Neural progenitor cell (in vitro differentiated cells): ENCODE measurements around the gene HS3ST5. TPM values are rescaled to one million over a fixed set of nuclear protein-coding genes. Genes with fewer than 3 reads are reported as not detected.

Source experiments
- DNase-seq: peaks from one replicate; pipeline ENCODE4 v3.0.0-alpha.2; 2016; ENCODE audit warnings: low spot score
- H2AFZ ChIP-seq: fragments of 200-600 bp; sonication (generic); replicated peaks from 2 replicates; pipeline ENCODE4 v1.6.1; 2016; ENCODE audit warnings: antibody characterized with exemption
- H3F3A ChIP-seq: fragments of 200-600 bp; sonication (generic); 2 replicates; pipeline ENCODE4 v1.6.1; 2016; ENCODE audit warnings: antibody characterized with exemption, low read depth
- H3K27ac ChIP-seq: fragments of 200-600 bp; sonication (generic); 2 replicates; pipeline ENCODE4 v1.5.1; 2016; ENCODE audit warnings: mild to moderate bottlenecking
- H3K27me3 ChIP-seq: fragments of 200-600 bp; sonication (generic); 2 replicates; pipeline ENCODE4 v1.6.1; 2016; ENCODE audit warnings: mild to moderate bottlenecking, moderate library complexity
- H3K36me3 ChIP-seq: fragments of 200-600 bp; sonication (generic); 2 replicates; pipeline ENCODE4 v1.5.1; 2016
- H3K4me1 ChIP-seq: fragments of 200-600 bp; sonication (generic); 2 replicates; pipeline ENCODE4 v1.6.1; 2016; ENCODE audit warnings: mixed run types
- H3K4me2 ChIP-seq: fragments of 200-600 bp; sonication (generic); 2 replicates; pipeline ENCODE4 v1.6.1; 2016
- H3K4me3 ChIP-seq: fragments of 200-600 bp; sonication (generic); 2 replicates; pipeline ENCODE4 v1.5.1; 2016
- H3K79me2 ChIP-seq: fragments of 200-600 bp; sonication (generic); 2 replicates; pipeline ENCODE4 v1.6.1; 2016; ENCODE audit warnings: low read depth
- H3K9ac ChIP-seq: fragments of 200-600 bp; sonication (generic); 2 replicates; pipeline ENCODE4 v1.6.1; 2016
- H3K9me3 ChIP-seq: fragments of 200-600 bp; sonication (generic); 2 replicates; pipeline ENCODE4 v1.5.1; 2016; ENCODE audit warnings: low read depth
- H4K20me1 ChIP-seq: fragments of 200-600 bp; sonication (generic); 2 replicates; pipeline ENCODE4 v1.6.1; 2016; ENCODE audit warnings: low read depth
- H3K27ac Mint-ChIP-seq: 3 replicates; pipeline ENCODE4 v1.8.0; 2021; ENCODE audit warnings: mixed read lengths
- H3K27me3 Mint-ChIP-seq: 2 replicates; pipeline ENCODE4 v1.8.0; 2022; ENCODE audit warnings: low read depth, mild to moderate bottlenecking, inconsistent platforms, moderate library complexity, mixed read lengths; ENCODE audit not compliant: insufficient read depth
- H3K36me3 Mint-ChIP-seq: 3 replicates; pipeline ENCODE4 v1.8.0; 2021; ENCODE audit warnings: mixed read lengths
- H3K4me1 Mint-ChIP-seq: 3 replicates; pipeline ENCODE4 v1.8.0; 2021; ENCODE audit warnings: mixed read lengths
- H3K4me3 Mint-ChIP-seq: 3 replicates; pipeline ENCODE4 v1.8.0; 2021; ENCODE audit warnings: mild to moderate bottlenecking, moderate library complexity, mixed read lengths
- H3K9me3 Mint-ChIP-seq: 3 replicates; pipeline ENCODE4 v1.8.0; 2020; ENCODE audit warnings: mixed read lengths
- EZH2 ChIP-seq: fragments of 200-600 bp; sonication (generic); IDR thresholded peaks from 2 replicates; pipeline ENCODE4 v1.6.1; 2017; ENCODE audit warnings: antibody characterized with exemption, mild to moderate bottlenecking, moderate library complexity
- EZH2phosphoT487 ChIP-seq: fragments of 200-600 bp; sonication (generic); IDR thresholded peaks from 2 replicates; pipeline ENCODE4 v1.6.1; 2017; ENCODE audit warnings: antibody characterized with exemption
- total RNA-seq: library from RNA; depleted of rRNA; stranded (reverse); fragments of >200 nt; gene quantifications from 2 replicates; pipeline ENCODE4 v1.2.3, GENCODE V29; 2015; ENCODE audit warnings: low replicate concordance
- TF ChIP-seq, protein P1 (sequence below): fragments of 200-600 bp; sonication (generic); IDR thresholded peaks from 2 replicates; pipeline ENCODE4 v1.5.1; 2017; ENCODE audit warnings: antibody characterized with exemption, mild to moderate bottlenecking

Gene HS3ST5
- total RNA-seq, 1 donor from 2014 or later = 0.34 TPM

DNA sequence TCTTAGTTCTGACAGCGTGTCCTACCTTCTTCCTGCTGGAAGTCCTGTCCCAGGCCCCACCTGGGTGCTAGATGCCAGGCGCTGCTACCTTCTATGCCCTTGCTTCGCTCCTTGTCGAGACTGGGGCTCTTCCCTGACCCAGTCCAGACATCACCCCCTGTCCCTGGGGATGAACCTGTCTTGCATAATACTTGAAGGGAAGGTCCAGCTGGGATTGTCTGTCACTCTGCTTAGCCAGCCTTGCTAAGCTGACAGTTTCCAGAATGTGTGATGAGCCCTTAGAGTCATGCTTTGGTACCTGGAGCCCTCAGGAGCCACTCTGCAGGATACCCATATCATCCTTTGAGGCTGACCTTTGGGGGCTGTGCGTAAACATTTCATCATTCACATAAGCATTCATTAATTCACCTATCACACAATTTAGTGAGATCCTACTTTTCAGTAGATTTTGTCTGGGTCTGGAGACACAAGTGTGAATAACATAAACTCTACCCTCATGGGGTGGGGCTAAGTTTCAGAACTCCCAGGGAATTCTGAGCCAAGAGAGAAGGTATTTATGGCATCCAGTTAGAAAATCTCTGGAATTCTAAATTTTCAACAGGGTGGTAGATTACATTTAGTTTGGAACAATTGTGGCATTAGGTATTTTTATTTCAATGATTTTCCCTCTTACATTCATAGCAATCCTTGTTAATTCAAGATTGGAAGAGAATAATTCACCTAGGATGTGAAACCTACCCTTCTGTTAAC lies 220.7 kb downstream of the HS3ST5 start:
- H3K4me3 Mint-ChIP-seq = no peak overlapping the region
- no peak for TF ChIP-seq EZH2
- no peak for TF ChIP-seq EZH2phosphoT487
- TF ChIP-seq, protein P1, sequence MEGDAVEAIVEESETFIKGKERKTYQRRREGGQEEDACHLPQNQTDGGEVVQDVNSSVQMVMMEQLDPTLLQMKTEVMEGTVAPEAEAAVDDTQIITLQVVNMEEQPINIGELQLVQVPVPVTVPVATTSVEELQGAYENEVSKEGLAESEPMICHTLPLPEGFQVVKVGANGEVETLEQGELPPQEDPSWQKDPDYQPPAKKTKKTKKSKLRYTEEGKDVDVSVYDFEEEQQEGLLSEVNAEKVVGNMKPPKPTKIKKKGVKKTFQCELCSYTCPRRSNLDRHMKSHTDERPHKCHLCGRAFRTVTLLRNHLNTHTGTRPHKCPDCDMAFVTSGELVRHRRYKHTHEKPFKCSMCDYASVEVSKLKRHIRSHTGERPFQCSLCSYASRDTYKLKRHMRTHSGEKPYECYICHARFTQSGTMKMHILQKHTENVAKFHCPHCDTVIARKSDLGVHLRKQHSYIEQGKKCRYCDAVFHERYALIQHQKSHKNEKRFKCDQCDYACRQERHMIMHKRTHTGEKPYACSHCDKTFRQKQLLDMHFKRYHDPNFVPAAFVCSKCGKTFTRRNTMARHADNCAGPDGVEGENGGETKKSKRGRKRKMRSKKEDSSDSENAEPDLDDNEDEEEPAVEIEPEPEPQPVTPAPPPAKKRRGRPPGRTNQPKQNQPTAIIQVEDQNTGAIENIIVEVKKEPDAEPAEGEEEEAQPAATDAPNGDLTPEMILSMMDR = no peak
- H3K27ac ChIP-seq = no peak overlapping the region
- H3K4me3 ChIP-seq = no peak overlapping the region
- no peak overlapping the region for H3K4me2 ChIP-seq
- no peaks in the 10 kb centered on the region for H3K9me3 ChIP-seq
- H2AFZ ChIP-seq = no peak overlapping the region
- no peaks in the 10 kb centered on the region for H3K79me2 ChIP-seq
- no peak overlapping the region for H3K9ac ChIP-seq
- no peaks in the 10 kb centered on the region for H3K27me3 Mint-ChIP-seq
- no peaks in the 10 kb centered on the region for H3K36me3 Mint-ChIP-seq
- H3K9me3 Mint-ChIP-seq = no peaks in the 10 kb centered on the region
- no peaks in the 10 kb centered on the region for H3K27me3 ChIP-seq
- no peaks in the 10 kb centered on the region for H3K4me1 ChIP-seq
- no peaks in the 10 kb centered on the region for H3K36me3 ChIP-seq
- H3F3A ChIP-seq = no peaks in the 10 kb centered on the region
- no peak for DNase-seq
- H4K20me1 ChIP-seq = no peaks in the 10 kb centered on the region
- H3K27ac Mint-ChIP-seq = no peak overlapping the region
- no peaks in the 10 kb centered on the region for H3K4me1 Mint-ChIP-seq

DNA sequence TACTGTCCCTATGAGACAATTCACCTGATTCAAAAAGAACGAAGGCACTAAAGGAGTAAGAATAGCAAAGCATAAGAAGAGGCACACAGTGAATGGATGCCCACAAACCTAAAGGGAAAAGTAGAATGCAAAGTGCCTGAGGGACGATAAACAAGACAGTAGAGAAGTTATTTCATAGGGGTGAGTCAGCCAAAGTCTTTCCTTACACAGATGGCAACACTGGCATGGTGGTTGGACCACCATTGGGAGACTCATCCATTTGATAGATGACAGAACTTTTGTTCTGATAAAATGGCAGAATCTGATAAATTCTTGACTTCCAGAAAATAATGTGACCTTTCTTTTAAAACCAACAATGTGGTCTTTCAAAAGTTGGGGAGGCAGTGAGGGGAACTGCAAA lies 223.8 kb downstream of the HS3ST5 start:
- Histone ChIP-seq H3K36me3 (no peaks in the 10 kb centered on the region), H2AFZ (no peak overlapping the region), H3K4me2 (no peak overlapping the region), H3K9me3 (no peaks in the 10 kb centered on the region), H3K27ac (no peak overlapping the region), H3K4me1 (no peaks in the 10 kb centered on the region), H3K79me2 (no peaks in the 10 kb centered on the region), H3K9ac (no peak overlapping the region), H3K4me3 (no peak overlapping the region), H3K27me3 (no peaks in the 10 kb centered on the region), H4K20me1 (no peaks in the 10 kb centered on the region), H3F3A (no peaks in the 10 kb centered on the region)
- no peak for TF ChIP-seq EZH2
- no peak for TF ChIP-seq EZH2phosphoT487
- TF ChIP-seq, protein P1 = no peak
- Mint-ChIP-seq H3K27me3 (no peaks in the 10 kb centered on the region), H3K27ac (no peak overlapping the region), H3K4me1 (no peaks in the 10 kb centered on the region), H3K4me3 (no peak overlapping the region), H3K9me3 (no peaks in the 10 kb centered on the region), H3K36me3 (no peaks in the 10 kb centered on the region)
- DNase-seq = no peak

DNA sequence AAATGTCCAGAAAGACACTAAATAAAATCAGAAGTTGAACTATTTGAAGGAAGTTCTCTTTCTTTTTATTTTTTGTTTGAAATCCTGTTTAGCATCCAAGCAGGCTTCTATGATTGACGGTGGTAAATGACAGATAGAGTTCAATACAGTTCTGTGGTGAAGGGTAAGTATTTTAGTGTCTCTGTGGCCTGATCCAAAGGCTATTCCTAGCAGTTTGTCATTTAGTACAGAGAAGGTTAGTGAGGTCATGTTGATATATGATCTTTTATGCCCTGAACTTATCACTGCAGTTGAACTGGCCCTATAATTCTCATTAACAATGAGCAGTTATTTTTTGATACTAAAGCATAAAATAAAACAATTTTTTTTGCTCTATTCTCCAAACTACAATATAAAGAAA lies 227.2 kb downstream of the HS3ST5 start:
- no peak overlapping the region for H3K27ac Mint-ChIP-seq
- Histone ChIP-seq H3K9ac (no peak overlapping the region), H3K4me3 (no peak overlapping the region), H3K27ac (no peak overlapping the region), H3K4me1 (no peaks in the 10 kb centered on the region), H3K9me3 (no peaks in the 10 kb centered on the region), H2AFZ (no peak overlapping the region), H3K36me3 (no peaks in the 10 kb centered on the region), H3F3A (no peaks in the 10 kb centered on the region), H3K4me2 (no peak overlapping the region), H3K79me2 (no peaks in the 10 kb centered on the region), H4K20me1 (no peaks in the 10 kb centered on the region), H3K27me3 (no peaks in the 10 kb centered on the region)
- no peak for TF ChIP-seq EZH2phosphoT487
- TF ChIP-seq, protein P1 = no peak
- no peak for TF ChIP-seq EZH2
- H3K4me1 Mint-ChIP-seq = no peaks in the 10 kb centered on the region
- DNase-seq = no peak
- H3K4me3 Mint-ChIP-seq = no peak overlapping the region
- H3K9me3 Mint-ChIP-seq = no peaks in the 10 kb centered on the region
- H3K36me3 Mint-ChIP-seq = no peaks in the 10 kb centered on the region
- H3K27me3 Mint-ChIP-seq = peaks cover 2% of the 10 kb centered on the region
